A673 (cell line): ENCODE data around the gene HDDC2. TPM values are rescaled to one million over a fixed set of nuclear protein-coding genes. Genes with fewer than 3 reads are reported as not detected.

Experiments used
- BruUV-seq: library from RNA; stranded (reverse); fragments of 400-500 nt; replicated peaks from 2 replicates; lab custom pipeline; 2021; lab: Mats Ljungman, UMichigan
- CTCF ChIA-PET: fragments of 300-600 bp; sonication (Branson Sonifier 250); formaldehyde crosslinking; loops from one replicate; lab custom pipeline; 2022; ENCODE audit warnings: antibody characterized with exemption; lab: Charles Lee
- POLR2A ChIA-PET: fragments of 300-600 bp; sonication (Branson Sonifier 250); formaldehyde crosslinking; loops from one replicate; lab custom pipeline; 2022; ENCODE audit warnings: antibody characterized with exemption; ENCODE audit not compliant: low non-redundant PET; lab: Charles Lee
- DNase-seq: peaks from one replicate; pipeline ENCODE4 v3.0.0-alpha.2; 2015; ENCODE audit warnings: low spot score
- H3K27ac ChIP-seq: fragments of 200-600 bp; sonication (generic); 2 replicates; pipeline ENCODE4 v1.5.1; 2016; ENCODE audit warnings: mixed run types, low read depth, mild to moderate bottlenecking, mixed read lengths, antibody characterized with exemption, low read length; ENCODE audit not compliant: poor library complexity, severe bottlenecking
- H3K27me3 ChIP-seq: fragments of 200-600 bp; sonication (generic); replicated peaks from 2 replicates; pipeline ENCODE4 v1.6.1; 2017; ENCODE audit warnings: mixed run types, low read depth, mild to moderate bottlenecking, mixed read lengths, antibody characterized with exemption, low read length; ENCODE audit not compliant: insufficient read depth, poor library complexity
- H3K36me3 ChIP-seq: fragments of 200-600 bp; sonication (generic); 2 replicates; pipeline ENCODE4 v1.6.1; 2016; ENCODE audit warnings: mixed run types, mild to moderate bottlenecking, mixed read lengths, antibody characterized with exemption, low read length; ENCODE audit not compliant: insufficient read depth, poor library complexity, severe bottlenecking
- H3K4me1 ChIP-seq: fragments of 200-600 bp; sonication (generic); 2 replicates; pipeline ENCODE4 v1.6.1; 2017; ENCODE audit warnings: mixed run types, mild to moderate bottlenecking, mixed read lengths, antibody characterized with exemption, low read length; ENCODE audit not compliant: insufficient read depth, poor library complexity, severe bottlenecking
- H3K4me3 ChIP-seq: fragments of 200-600 bp; sonication (generic); 2 replicates; pipeline ENCODE4 v1.5.1; 2016; ENCODE audit warnings: low read depth, mixed run types, mild to moderate bottlenecking, mixed read lengths, low read length; ENCODE audit not compliant: poor library complexity, severe bottlenecking
- H3K9me3 ChIP-seq: fragments of 200-600 bp; sonication (generic); 2 replicates; pipeline ENCODE4 v1.6.1; 2016; ENCODE audit warnings: mixed run types, low read depth, mild to moderate bottlenecking, mixed read lengths, antibody characterized with exemption, low read length; ENCODE audit not compliant: poor library complexity, severe bottlenecking
- CTCF ChIP-seq: fragments of 300-800, 200-600 bp; sonication (generic); conservative IDR thresholded peaks from 2 replicates; pipeline ENCODE4 v1.5.1; 2017; ENCODE audit warnings: low read depth, mild to moderate bottlenecking, antibody characterized with exemption, low read length, moderate library complexity, mixed read lengths
- EZH2 ChIP-seq: fragments of 200-600 bp; sonication (generic); IDR thresholded peaks from 2 replicates; pipeline ENCODE4 v1.6.1; 2017; ENCODE audit warnings: borderline replicate concordance, low read depth, mild to moderate bottlenecking, mixed read lengths, antibody characterized with exemption, low read length; ENCODE audit not compliant: poor library complexity, severe bottlenecking
- intact Hi-C: fragments of 100-400 bp; cut with micrococcal nuclease; formaldehyde crosslinking; loops from one replicate; pipeline ENCODE4 v1.10.0; 2022; ENCODE audit not compliant: unreplicated experiment
- total RNA-seq: library from RNA; stranded (reverse); gene quantifications from 2 replicates; pipeline ENCODE4 v1.2.3, GENCODE V29; 2021

The HDDC2 gene
- total RNA-seq, 1 experiment from 2014 or later, result 87.6 TPM

GRCh38 chr6:125246566-125246965 lies 55.2 kb downstream of the HDDC2 start:
- no peaks in the 10 kb centered on the region for H3K27me3 ChIP-seq
- no peaks in the 10 kb centered on the region for H3K36me3 ChIP-seq
- intact Hi-C loops, result no loop called here
- H3K9me3 ChIP-seq, result peaks cover 10% of the 10 kb centered on the region
- DNase-seq, result no peak
- TF ChIP-seq CTCF (no peak), EZH2 (no peak)
- CTCF ChIA-PET, result no interaction called here
- no peak overlapping the region for H3K4me3 ChIP-seq
- no peak overlapping the region for H3K27ac ChIP-seq
- H3K4me1 ChIP-seq, result no peaks in the 10 kb centered on the region
- POLR2A ChIA-PET, result no interaction called here
- BruUV-seq, result no TSS peak

- TF ChIP-seq CTCF (no peak), EZH2 (no peak)
- DNase-seq, result no peak
- no peaks in the 10 kb centered on the region for H3K36me3 ChIP-seq
- peaks cover 10% of the 10 kb centered on the region for H3K9me3 ChIP-seq
- no peaks in the 10 kb centered on the region for H3K4me1 ChIP-seq
- POLR2A ChIA-PET, result interaction anchor here (0.7 kb wide), 1 partner anchor 11 kb away, joined by 3 read pairs; no protein-coding TSS in a partner anchor
- H3K27ac ChIP-seq, result no peak overlapping the region
- CTCF ChIA-PET, result no interaction called here
- H3K4me3 ChIP-seq, result no peak overlapping the region
- no TSS peak for BruUV-seq
- H3K27me3 ChIP-seq, result no peaks in the 10 kb centered on the region
- intact Hi-C loops, result no loop called here
Observed at GRCh38 chr6:125245523-125246264, 56.1 kb downstream of the HDDC2 start.

DNA sequence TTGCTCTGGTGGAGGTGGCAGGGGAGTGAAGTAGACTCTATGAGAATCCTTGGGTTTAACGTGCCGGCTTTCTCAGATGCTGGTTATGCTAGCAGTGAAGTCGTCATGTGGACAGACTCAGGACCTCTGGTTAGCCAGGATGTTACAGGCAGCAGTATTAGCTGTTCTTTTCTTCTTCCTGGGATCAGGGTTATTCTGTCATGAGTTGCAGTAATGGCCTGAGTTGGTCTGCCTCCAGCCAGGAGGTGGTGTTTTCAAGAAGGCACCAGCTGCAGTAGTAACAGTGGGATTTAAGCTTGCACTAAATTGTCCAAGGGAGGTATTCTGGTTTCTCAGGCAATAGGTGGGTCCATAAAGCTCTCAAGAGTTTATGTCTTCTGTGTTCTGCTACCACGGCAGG lies 56.7 kb downstream of the HDDC2 start:
- intact Hi-C loops, result no loop called here
- Histone ChIP-seq H3K4me1 (no peaks in the 10 kb centered on the region), H3K27me3 (no peaks in the 10 kb centered on the region), H3K36me3 (no peaks in the 10 kb centered on the region), H3K4me3 (no peak overlapping the region), H3K27ac (no peak overlapping the region), H3K9me3 (peaks cover 10% of the 10 kb centered on the region)
- no TSS peak for BruUV-seq
- CTCF ChIA-PET, result no interaction called here
- POLR2A ChIA-PET, result interaction anchor here (0.7 kb wide), 1 partner anchor 10 kb away, joined by 3 read pairs; no protein-coding TSS in a partner anchor
- TF ChIP-seq CTCF, result no peak
- DNase-seq, result no peak
